Panc1 (cell line): ENCODE results near the gene ZNF513. TPM values are rescaled to one million over a fixed set of nuclear protein-coding genes. Genes with fewer than 3 reads are reported as not detected.

ENCODE experiments used
- ATAC-seq: fragments of 200-7000 bp; cut with Tn5 transposase; 2 replicates; pipeline ENCODE4 v1.9.1; 2020; ENCODE audit warnings: mild to moderate bottlenecking, moderate library complexity
- BruUV-seq: library from RNA; stranded (reverse); fragments of 400-500 nt; replicated peaks from 2 replicates; lab custom pipeline; 2021; lab: Mats Ljungman, UMichigan
- CTCF ChIA-PET: fragments of 300-600 bp; sonication (Branson Sonifier 250); formaldehyde crosslinking; loops from one replicate; lab custom pipeline; 2022; ENCODE audit warnings: antibody characterized with exemption; lab: Charles Lee
- POLR2A ChIA-PET: fragments of 300-600 bp; sonication (Branson Sonifier 250); formaldehyde crosslinking; loops from one replicate; lab custom pipeline; 2022; ENCODE audit warnings: antibody characterized with exemption; lab: Charles Lee
- DNase-seq: peaks from one replicate; pipeline ENCODE4 v3.0.0-alpha.2; 2010; ENCODE audit warnings: low read depth, low spot score
- H3K27ac ChIP-seq: 2 replicates; pipeline ENCODE4 v1.5.1; 2011; ENCODE audit warnings: mild to moderate bottlenecking, low read length, inconsistent platforms
- H3K27me3 ChIP-seq: fragments of 200-500 bp; sonication (Bioruptor generic); 2 replicates; pipeline ENCODE4 v1.6.0; 2014; ENCODE audit warnings: low read length, inconsistent platforms; ENCODE audit not compliant: control insufficient read depth, insufficient read depth
- H3K36me3 ChIP-seq: fragments of 200-500 bp; sonication (Bioruptor generic); 2 replicates; pipeline ENCODE4 v1.5.1; 2014; ENCODE audit warnings: inconsistent platforms, mild to moderate bottlenecking, low read length, moderate library complexity; ENCODE audit not compliant: control insufficient read depth, insufficient read depth
- H3K4me1 ChIP-seq: 2 replicates; pipeline ENCODE4 v1.5.1; 2011; ENCODE audit warnings: inconsistent platforms, mild to moderate bottlenecking, low read length, moderate library complexity; ENCODE audit not compliant: control insufficient read depth, insufficient read depth
- H3K4me3 ChIP-seq, 2 experiments: 2 replicates each; pipeline ENCODE4 v1.5.1; 2011 to 2012; ENCODE audit warnings: low read depth in 2 of 2, low read length in 2 of 2, mild to moderate bottlenecking in 2 of 2, inconsistent platforms in 1 of 2, moderate library complexity in 1 of 2
- H3K9me3 ChIP-seq: fragments of 200-500 bp; sonication (Bioruptor generic); 2 replicates; pipeline ENCODE4 v1.5.1; 2014; ENCODE audit warnings: low read depth, mild to moderate bottlenecking, inconsistent platforms, low read length, moderate library complexity; ENCODE audit not compliant: control insufficient read depth, insufficient read depth
- POLR2AphosphoS5 ChIP-seq: IDR thresholded peaks from 2 replicates; pipeline ENCODE4 v1.6.1; 2012; ENCODE audit warnings: mild to moderate bottlenecking, low read depth, low read length, moderate library complexity
- SIN3A ChIP-seq: IDR thresholded peaks from 2 replicates; pipeline ENCODE4 v1.6.1; 2012; ENCODE audit warnings: low read depth, mild to moderate bottlenecking, low read length, moderate library complexity, borderline replicate concordance; ENCODE audit not compliant: insufficient read depth
- TCF7L2 ChIP-seq: IDR thresholded peaks from 2 replicates; pipeline ENCODE4 v1.6.1; 2011; ENCODE audit warnings: mild to moderate bottlenecking, low read depth, low read length, inconsistent platforms
- in situ Hi-C: cut with HindIII; loops from 2 replicates; pipeline ENCODE4 v1.10.0; 2016; ENCODE audit warnings: low sequenced_read_pairs, low pct_unique_long_range_greater_than_20kb
- intact Hi-C: fragments of 100-400 bp; cut with micrococcal nuclease; formaldehyde crosslinking; loops from one replicate; pipeline ENCODE4 v1.10.0; 2022; ENCODE audit not compliant: unreplicated experiment
- total RNA-seq: library from RNA; stranded (reverse); gene quantifications from one replicate; pipeline ENCODE4 v1.2.1, GENCODE V29; 2021; ENCODE audit not compliant: unreplicated experiment
- TF ChIP-seq, protein P1 (sequence below): fragments of 450-650 bp; IDR thresholded peaks from 2 replicates; pipeline ENCODE4 v1.5.1; 2017; ENCODE audit warnings: mild to moderate bottlenecking
- TF ChIP-seq, protein P2 (sequence below), 2 experiments: IDR thresholded peaks; 2 replicates each; pipeline ENCODE4 v1.6.1; 2011 to 2012; ENCODE audit warnings: low read depth in 2 of 2, control low read depth in 1 of 2, low read length in 1 of 2, mild to moderate bottlenecking in 1 of 2, moderate library complexity in 1 of 2; ENCODE audit not compliant: insufficient read depth in 1 of 2

Gene ZNF513
- total RNA-seq, 1 experiment from 2014 or later = 25.3 TPM

- no peak for ATAC-seq
- H3K4me1 ChIP-seq = peaks cover 19% of the 10 kb centered on the region
- no peaks in the 10 kb centered on the region; the same call in 1 of the 2 replicates for H3K36me3 ChIP-seq
- in situ Hi-C loops (no loop called here), intact Hi-C loops (no loop called here)
- no peak for TF ChIP-seq POLR2AphosphoS5
- no peak overlapping the region for H3K4me3 ChIP-seq
- no peak for DNase-seq
- ChIA-PET CTCF (interaction anchor here (0.5 to 0.6 kb wide), 2 partner anchors 8 to 49 kb away, joined by 4 to 5 read pairs; no protein-coding TSS in a partner anchor), POLR2A (no interaction called here)
- BruUV-seq = TSS peak; percentile 13
- H3K9me3 ChIP-seq = no peaks in the 10 kb centered on the region
- H3K27ac ChIP-seq = no peak overlapping the region
- H3K27me3 ChIP-seq = no peaks in the 10 kb centered on the region
Observed at GRCh38 chr2:27351802-27352598, 28.5 kb downstream of the ZNF513 start.

- in situ Hi-C loops = no loop called here
- CTCF ChIA-PET = no interaction called here
- H3K36me3 ChIP-seq = no peaks in the 10 kb centered on the region
Observed at GRCh38 chr2:27350106-27350693, 30.3 kb downstream of the ZNF513 start.

GRCh38 chr2:27347641-27348040 is 32.9 kb downstream of the ZNF513 start:
- no TSS peak for BruUV-seq
- ChIA-PET POLR2A (no interaction called here), CTCF (no interaction called here)
- ATAC-seq (no peak), DNase-seq (no peak)
- intact Hi-C loops (no loop called here), in situ Hi-C loops (no loop called here)
- H3K4me1 ChIP-seq = peaks cover 8% of the 10 kb centered on the region
- H3K27me3 ChIP-seq = no peaks in the 10 kb centered on the region
- TF ChIP-seq TCF7L2 = no peak
- no peaks in the 10 kb centered on the region for H3K9me3 ChIP-seq
- 0 out of 2 replicates have a peak, but pooled peaks cover 3% of the 10 kb centered on the region for H3K36me3 ChIP-seq
- H3K27ac ChIP-seq = no peak overlapping the region
- no peak overlapping the region for H3K4me3 ChIP-seq

More at GRCh38 chr2:27350106-27350693, 30.3 kb downstream of the ZNF513 start:
- Histone ChIP-seq H3K27ac (no peak overlapping the region), H3K4me1 (peaks cover 19% of the 10 kb centered on the region), H3K9me3 (no peaks in the 10 kb centered on the region), H3K4me3 (no peak overlapping the region), H3K27me3 (no peaks in the 10 kb centered on the region)
- BruUV-seq = no TSS peak
- TF ChIP-seq TCF7L2 = no peak
- TF ChIP-seq, protein P1, sequence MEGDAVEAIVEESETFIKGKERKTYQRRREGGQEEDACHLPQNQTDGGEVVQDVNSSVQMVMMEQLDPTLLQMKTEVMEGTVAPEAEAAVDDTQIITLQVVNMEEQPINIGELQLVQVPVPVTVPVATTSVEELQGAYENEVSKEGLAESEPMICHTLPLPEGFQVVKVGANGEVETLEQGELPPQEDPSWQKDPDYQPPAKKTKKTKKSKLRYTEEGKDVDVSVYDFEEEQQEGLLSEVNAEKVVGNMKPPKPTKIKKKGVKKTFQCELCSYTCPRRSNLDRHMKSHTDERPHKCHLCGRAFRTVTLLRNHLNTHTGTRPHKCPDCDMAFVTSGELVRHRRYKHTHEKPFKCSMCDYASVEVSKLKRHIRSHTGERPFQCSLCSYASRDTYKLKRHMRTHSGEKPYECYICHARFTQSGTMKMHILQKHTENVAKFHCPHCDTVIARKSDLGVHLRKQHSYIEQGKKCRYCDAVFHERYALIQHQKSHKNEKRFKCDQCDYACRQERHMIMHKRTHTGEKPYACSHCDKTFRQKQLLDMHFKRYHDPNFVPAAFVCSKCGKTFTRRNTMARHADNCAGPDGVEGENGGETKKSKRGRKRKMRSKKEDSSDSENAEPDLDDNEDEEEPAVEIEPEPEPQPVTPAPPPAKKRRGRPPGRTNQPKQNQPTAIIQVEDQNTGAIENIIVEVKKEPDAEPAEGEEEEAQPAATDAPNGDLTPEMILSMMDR = no peak
- no peak for TF ChIP-seq POLR2AphosphoS5
- ATAC-seq (no peak), DNase-seq (no peak)
- intact Hi-C loops = no loop called here
- POLR2A ChIA-PET = no interaction called here

GRCh38 chr2:27336173-27336572 is 44.4 kb downstream of the ZNF513 start:
- Histone ChIP-seq H3K27ac (no peak overlapping the region), H3K36me3 (peaks cover 6% of the 10 kb centered on the region), H3K9me3 (no peaks in the 10 kb centered on the region), H3K27me3 (no peaks in the 10 kb centered on the region), H3K4me1 (no peaks in the 10 kb centered on the region), H3K4me3 (no peak overlapping the region)
- POLR2A ChIA-PET = interaction anchor here (0.6 kb wide), 1 partner anchor 13 kb away, joined by 3 read pairs; no protein-coding TSS in a partner anchor
- DNase-seq (no peak), ATAC-seq (no peak)
- CTCF ChIA-PET = no interaction called here
- TF ChIP-seq, protein P1 = no peak
- TF ChIP-seq TCF7L2 = no peak
- no peak for TF ChIP-seq SIN3A
- TF ChIP-seq, protein P2, sequence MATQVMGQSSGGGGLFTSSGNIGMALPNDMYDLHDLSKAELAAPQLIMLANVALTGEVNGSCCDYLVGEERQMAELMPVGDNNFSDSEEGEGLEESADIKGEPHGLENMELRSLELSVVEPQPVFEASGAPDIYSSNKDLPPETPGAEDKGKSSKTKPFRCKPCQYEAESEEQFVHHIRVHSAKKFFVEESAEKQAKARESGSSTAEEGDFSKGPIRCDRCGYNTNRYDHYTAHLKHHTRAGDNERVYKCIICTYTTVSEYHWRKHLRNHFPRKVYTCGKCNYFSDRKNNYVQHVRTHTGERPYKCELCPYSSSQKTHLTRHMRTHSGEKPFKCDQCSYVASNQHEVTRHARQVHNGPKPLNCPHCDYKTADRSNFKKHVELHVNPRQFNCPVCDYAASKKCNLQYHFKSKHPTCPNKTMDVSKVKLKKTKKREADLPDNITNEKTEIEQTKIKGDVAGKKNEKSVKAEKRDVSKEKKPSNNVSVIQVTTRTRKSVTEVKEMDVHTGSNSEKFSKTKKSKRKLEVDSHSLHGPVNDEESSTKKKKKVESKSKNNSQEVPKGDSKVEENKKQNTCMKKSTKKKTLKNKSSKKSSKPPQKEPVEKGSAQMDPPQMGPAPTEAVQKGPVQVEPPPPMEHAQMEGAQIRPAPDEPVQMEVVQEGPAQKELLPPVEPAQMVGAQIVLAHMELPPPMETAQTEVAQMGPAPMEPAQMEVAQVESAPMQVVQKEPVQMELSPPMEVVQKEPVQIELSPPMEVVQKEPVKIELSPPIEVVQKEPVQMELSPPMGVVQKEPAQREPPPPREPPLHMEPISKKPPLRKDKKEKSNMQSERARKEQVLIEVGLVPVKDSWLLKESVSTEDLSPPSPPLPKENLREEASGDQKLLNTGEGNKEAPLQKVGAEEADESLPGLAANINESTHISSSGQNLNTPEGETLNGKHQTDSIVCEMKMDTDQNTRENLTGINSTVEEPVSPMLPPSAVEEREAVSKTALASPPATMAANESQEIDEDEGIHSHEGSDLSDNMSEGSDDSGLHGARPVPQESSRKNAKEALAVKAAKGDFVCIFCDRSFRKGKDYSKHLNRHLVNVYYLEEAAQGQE (IDR thresholded peaks at IDR 0.05; ENCODE audit: insufficient read depth in 1 of 2, low read depth in 2 of 2, low read length in 1 of 2) = no peak
- TF ChIP-seq POLR2AphosphoS5 = no peak
- intact Hi-C loops = no loop called here
- in situ Hi-C loops = no loop called here
- BruUV-seq = no TSS peak
